ENCODE data around the gene CDH4.
"Not testable (repeated sequence)": the region's sequence is repeated elsewhere in the genome, so short reads cannot be mapped to it uniquely, and the experiment has no call there.

CDH4 gene

GRCh38 chr20:61478611-61479305 is 226.7 kb downstream of the CDH4 start:
- no peak for DNase-seq

GRCh38 chr20:61479433-61479832 is 227.4 kb downstream of the CDH4 start:
- not testable (repeated sequence) for DNase-seq

GRCh38 chr20:61480158-61480825 is 228.2 kb downstream of the CDH4 start:
- DNase-seq, result no peak

GRCh38 chr20:61482056-61482887 is 230.2 kb downstream of the CDH4 start:
- no peak for DNase-seq

- DNase-seq, result no peak
Observed at GRCh38 chr20:61482901-61483300, 230.8 kb downstream of the CDH4 start.

GRCh38 chr20:61483336-61484067 is 231.4 kb downstream of the CDH4 start:
- no peak for DNase-seq

- no peak for DNase-seq
Observed at GRCh38 chr20:61486198-61486597, 234.1 kb downstream of the CDH4 start.

GRCh38 chr20:61487346-61487996 is 235.4 kb downstream of the CDH4 start:
- DNase-seq, result no peak

GRCh38 chr20:61487997-61488371 is 235.9 kb downstream of the CDH4 start:
- no peak for DNase-seq

GRCh38 chr20:61490721-61491120 is 238.7 kb downstream of the CDH4 start:
- DNase-seq, result no peak

- no peak for DNase-seq
Observed at GRCh38 chr20:61492065-61492464, 240.0 kb downstream of the CDH4 start.

- no peak for DNase-seq
Observed at GRCh38 chr20:61493798-61494305, 241.8 kb downstream of the CDH4 start.

GRCh38 chr20:61494763-61495575 is 242.9 kb downstream of the CDH4 start:
- no peak for DNase-seq

GRCh38 chr20:61497029-61497627 is 245.1 kb downstream of the CDH4 start:
- DNase-seq, result no peak

- DNase-seq, result no peak
Observed at GRCh38 chr20:61499859-61500554, 247.9 kb downstream of the CDH4 start.

- no peak for DNase-seq
Observed at GRCh38 chr20:61500791-61501321, 248.8 kb downstream of the CDH4 start.

GRCh38 chr20:61502433-61502832 is 250.4 kb downstream of the CDH4 start:
- no peak for DNase-seq

GRCh38 chr20:61503106-61503505 is 251.0 kb downstream of the CDH4 start:
- no peak for DNase-seq

GRCh38 chr20:61505508-61505907 is 253.4 kb downstream of the CDH4 start:
- DNase-seq, result no peak

GRCh38 chr20:61507778-61508177 is 255.7 kb downstream of the CDH4 start:
- DNase-seq, result no peak

All from NCI-H2107 (cell line).